Stimulated activated CD4-positive, alpha-beta T cell treated with anti-CD3 and anti-CD28 coated beads, Interleukin-4, amount 100 ng/mL, for 4 hours (primary cell): ENCODE results near the gene TPCN1.

ENCODE experiments used
- DNase-seq, 2 experiments: peaks; one replicate each; pipeline ENCODE4 v3.0.0-alpha.2; 2020

TPCN1 gene

GRCh38 chr12:113226696-113227568 is 5.7 kb downstream of the TPCN1 start:
- no peak for DNase-seq

GRCh38 chr12:113227686-113228391 is 6.6 kb downstream of the TPCN1 start:
- no peak for DNase-seq

- DNase-seq, result no peak
These were observed 7.2 kb downstream of the TPCN1 start for GRCh38 chr12:113228394-113229028.

- peak in 1 of 2 experiments; percentile 8 for DNase-seq
These were observed 9.3 kb downstream of the TPCN1 start for GRCh38 chr12:113230315-113231234.

GRCh38 chr12:113231235-113232088 is 10.2 kb downstream of the TPCN1 start:
- DNase-seq, result no peak

GRCh38 chr12:113232089-113232839 is 11.0 kb downstream of the TPCN1 start:
- DNase-seq, result no peak

GRCh38 chr12:113232840-113233585 is 11.7 kb downstream of the TPCN1 start:
- DNase-seq, result peak; percentile 48 to 79

GRCh38 chr12:113233967-113234366 is 12.7 kb downstream of the TPCN1 start:
- no peak for DNase-seq

GRCh38 chr12:113234483-113234882 is 13.2 kb downstream of the TPCN1 start:
- no peak for DNase-seq

GRCh38 chr12:113235976-113236375 is 14.7 kb downstream of the TPCN1 start:
- no peak for DNase-seq

GRCh38 chr12:113236539-113237399 is 15.5 kb downstream of the TPCN1 start:
- DNase-seq, result no peak

GRCh38 chr12:113237748-113238147 is 16.5 kb downstream of the TPCN1 start:
- no peak for DNase-seq

- DNase-seq, result no peak
These were observed 17.0 kb downstream of the TPCN1 start for GRCh38 chr12:113238309-113238708.

- DNase-seq, result no peak
These were observed 18.1 kb downstream of the TPCN1 start for GRCh38 chr12:113239288-113239771.

- no peak for DNase-seq
These were observed 18.6 kb downstream of the TPCN1 start for GRCh38 chr12:113239811-113240331.

- DNase-seq, result no peak
These were observed 19.1 kb downstream of the TPCN1 start for GRCh38 chr12:113240395-113240794.

- no peak for DNase-seq
These were observed 20.1 kb downstream of the TPCN1 start for GRCh38 chr12:113241191-113242025.

GRCh38 chr12:113242026-113242418 is 20.8 kb downstream of the TPCN1 start:
- no peak for DNase-seq
